CD4-positive, alpha-beta T cell treated with Interleukin-4 for 1 hour (primary cell): Measurements from ENCODE around the gene MMRN1.

Experiments
- DNase-seq, 2 donors: peaks; one replicate each; pipeline ENCODE4 v3.0.0-alpha.2; 2020 to 2022

MMRN1 gene

GRCh38 chr4:89914609-89915550, 20.2 kb downstream of the MMRN1 start:
- DNase-seq: no peak

- no peak for DNase-seq
Observed at GRCh38 chr4:89915937-89916336, 21.3 kb downstream of the MMRN1 start.

DNA sequence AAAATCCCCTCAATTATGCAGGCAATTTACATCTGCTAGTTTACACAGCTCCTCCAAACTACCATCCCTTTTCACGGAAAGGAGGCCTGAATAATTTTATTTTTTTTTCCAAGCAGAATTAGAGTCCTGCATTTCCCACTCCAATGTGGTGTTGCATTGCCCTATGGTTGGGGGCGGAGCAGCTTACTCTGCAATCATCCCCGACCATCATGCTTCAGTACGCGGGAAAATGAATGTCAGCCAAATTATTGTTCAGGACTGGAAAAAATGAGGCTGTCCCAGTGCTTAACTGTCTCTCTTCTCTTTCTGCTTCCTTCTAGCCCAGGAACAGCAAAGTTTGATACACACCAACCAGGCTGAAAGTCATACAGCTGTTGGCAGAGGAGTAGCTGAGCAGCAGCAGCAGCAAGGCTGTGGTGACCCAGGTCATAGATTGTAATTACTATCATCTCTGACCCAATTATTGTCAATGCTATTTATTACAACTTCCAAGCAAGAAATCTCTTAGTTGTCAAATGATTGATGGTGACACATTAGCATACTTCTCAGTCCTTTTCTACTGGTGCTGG, 28.3 kb downstream of the MMRN1 start:
- no peak for DNase-seq

- DNase-seq: no peak
Observed at GRCh38 chr4:89928838-89929237, 34.2 kb downstream of the MMRN1 start.

GRCh38 chr4:89929425-89930159, 34.9 kb downstream of the MMRN1 start:
- peak; percentile 15 to 73 for DNase-seq

GRCh38 chr4:89939546-89939945, 44.9 kb downstream of the MMRN1 start:
- no peak for DNase-seq

- DNase-seq: no peak
Observed at GRCh38 chr4:89939994-89940393, 45.3 kb downstream of the MMRN1 start.

GRCh38 chr4:89942811-89943210, 48.2 kb downstream of the MMRN1 start:
- DNase-seq: no peak

GRCh38 chr4:89949782-89950387, 55.2 kb downstream of the MMRN1 start:
- DNase-seq: no peak

DNA sequence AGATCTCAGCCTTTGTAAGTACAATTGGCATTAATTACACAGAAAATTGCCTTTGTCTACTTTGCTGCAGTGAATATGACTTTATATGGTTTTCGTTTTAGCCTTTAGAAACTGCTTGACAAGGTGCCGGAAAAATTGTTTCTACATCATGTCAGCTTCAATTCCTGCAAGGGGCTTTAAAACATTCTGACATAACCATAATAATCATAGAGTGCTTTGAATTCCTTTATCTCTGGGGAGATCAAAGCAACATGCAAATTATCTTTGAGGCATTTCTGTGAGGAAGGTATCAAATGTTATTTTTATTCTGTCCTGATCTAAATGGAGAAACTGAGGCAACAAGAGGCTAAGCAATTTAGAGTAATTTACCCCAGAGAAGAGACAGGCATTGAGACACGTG, 57.8 kb downstream of the MMRN1 start:
- no peak for DNase-seq

GRCh38 chr4:89954906-89955695, 60.4 kb downstream of the MMRN1 start:
- DNase-seq: no peak

GRCh38 chr4:89957046-89957926, 62.6 kb downstream of the MMRN1 start:
- DNase-seq: no peak

DNA sequence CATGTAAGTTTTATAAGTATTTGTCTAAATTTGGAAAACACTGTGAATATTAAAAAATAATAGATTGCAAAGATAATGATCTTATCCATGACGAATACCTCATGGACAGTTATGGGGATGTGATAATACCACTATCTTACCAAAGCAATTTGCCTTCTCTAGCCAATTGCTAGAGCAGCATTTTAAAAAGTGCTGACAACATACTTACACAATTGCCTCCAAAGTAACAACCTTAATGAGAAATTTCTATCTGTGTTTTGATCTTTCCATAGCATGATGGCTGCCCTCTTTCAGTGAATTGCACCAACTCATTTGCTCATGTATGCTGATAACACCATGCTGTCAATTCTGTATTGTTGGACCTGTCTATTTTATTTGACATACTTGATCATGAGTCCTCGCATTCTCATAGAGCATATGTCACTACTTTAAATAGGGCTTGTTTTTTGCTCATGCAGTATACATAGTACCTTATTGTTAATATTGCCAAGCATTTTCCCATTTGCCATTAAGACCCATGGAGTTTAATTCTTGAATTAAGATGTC, 87.2 kb downstream of the MMRN1 start:
- no peak for DNase-seq

DNA sequence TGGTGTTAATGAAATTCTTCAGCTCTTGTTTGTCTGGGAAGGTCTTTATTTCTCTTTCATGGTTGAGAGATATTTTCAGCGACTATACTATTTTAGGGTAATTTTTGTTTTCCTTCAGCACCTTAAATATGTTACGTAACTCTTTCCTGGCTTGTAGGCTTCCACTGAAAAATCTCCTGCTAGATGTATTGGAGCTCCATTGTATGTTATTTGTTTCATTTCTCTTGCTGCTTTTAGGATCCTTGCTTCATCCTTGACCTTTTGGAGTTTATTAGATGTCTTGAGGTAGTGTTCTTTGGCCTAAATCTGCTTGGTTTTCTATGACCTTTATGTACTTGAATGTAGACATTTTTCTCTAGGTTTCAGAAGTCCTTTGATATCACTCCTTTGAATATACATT, 93.6 kb downstream of the MMRN1 start:
- DNase-seq: no peak

DNA sequence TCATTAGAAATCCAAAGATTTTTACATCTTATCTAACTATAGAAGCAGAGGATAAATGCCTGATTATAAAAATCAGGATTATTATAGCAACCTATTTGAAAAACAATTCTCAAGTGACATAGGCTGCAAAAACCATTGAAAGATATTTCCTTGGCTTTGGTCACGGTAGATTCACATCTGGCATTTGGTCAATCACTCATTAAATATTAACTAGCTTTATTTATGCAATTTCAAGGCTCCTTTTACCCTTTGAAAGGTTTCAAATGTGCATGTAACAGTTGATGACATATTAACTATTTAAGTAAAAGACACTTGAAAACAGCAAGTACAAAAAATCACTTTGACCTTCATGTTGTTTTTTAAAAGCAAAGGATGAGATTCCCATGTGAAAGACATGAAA, 98.1 kb downstream of the MMRN1 start:
- no peak for DNase-seq

- no peak for DNase-seq
Observed at GRCh38 chr4:89994176-89994873, 99.7 kb downstream of the MMRN1 start.

- DNase-seq: no peak
Observed at GRCh38 chr4:89995006-89995405, 100.4 kb downstream of the MMRN1 start.

GRCh38 chr4:89995814-89996213, 101.2 kb downstream of the MMRN1 start:
- DNase-seq: no peak

- no peak for DNase-seq
Observed at GRCh38 chr4:89997171-89997704, 102.6 kb downstream of the MMRN1 start.

GRCh38 chr4:89998469-89999011, 103.9 kb downstream of the MMRN1 start:
- no peak for DNase-seq
